Astrocyte (in vitro differentiated cells and primary cell): ENCODE measurements around the gene SNAPC1. TPM values are rescaled to one million over a fixed set of nuclear protein-coding genes. Genes with fewer than 3 reads are reported as not detected.

Experiments
- DNase-seq: peaks from one replicate; pipeline ENCODE4 v3.0.0-alpha.2; 2010; ENCODE audit warnings: low read depth
- FAIRE-seq: peaks from 2 replicates; lab custom pipeline; 2011; peaks lifted over from hg19 to GRCh38; lab: Jason Lieb, UNC
- H2AFZ ChIP-seq: 2 replicates; pipeline ENCODE4 v1.6.0; 2012; ENCODE audit warnings: low read depth, low read length, inconsistent platforms
- H3K27ac ChIP-seq: 2 replicates; pipeline ENCODE4 v1.5.1; 2011; ENCODE audit warnings: low read depth, low read length, inconsistent platforms
- H3K27me3 ChIP-seq: 2 replicates; pipeline ENCODE4 v1.6.0; 2011; ENCODE audit warnings: low read length, inconsistent platforms; ENCODE audit not compliant: insufficient read depth
- H3K36me3 ChIP-seq: 2 replicates; pipeline ENCODE4 v1.5.1; 2011; ENCODE audit warnings: low read length, inconsistent platforms; ENCODE audit not compliant: insufficient read depth
- H3K4me1 ChIP-seq: 2 replicates; pipeline ENCODE4 v1.5.1; 2011; ENCODE audit warnings: low read length, inconsistent platforms; ENCODE audit not compliant: insufficient read depth
- H3K4me2 ChIP-seq: 2 replicates; pipeline ENCODE4 v1.6.0; 2012; ENCODE audit warnings: low read length, inconsistent platforms
- H3K4me3 ChIP-seq: 2 replicates; pipeline ENCODE4 v1.5.1; 2011; ENCODE audit warnings: low read depth, mild to moderate bottlenecking, low read length, inconsistent platforms; ENCODE audit not compliant: insufficient read depth
- H3K79me2 ChIP-seq: 2 replicates; pipeline ENCODE4 v1.6.0; 2012; ENCODE audit warnings: mild to moderate bottlenecking, low read length, inconsistent platforms; ENCODE audit not compliant: insufficient read depth
- H3K9ac ChIP-seq: 2 replicates; pipeline ENCODE4 v1.6.0; 2012; ENCODE audit warnings: mild to moderate bottlenecking, low read length, inconsistent platforms
- H3K9me3 ChIP-seq: 2 replicates; pipeline ENCODE4 v1.5.1; 2012; ENCODE audit warnings: low read depth, mild to moderate bottlenecking, low read length, inconsistent platforms; ENCODE audit not compliant: insufficient read depth
- H4K20me1 ChIP-seq: 2 replicates; pipeline ENCODE4 v1.6.0; 2012; ENCODE audit warnings: low read length, inconsistent platforms; ENCODE audit not compliant: insufficient read depth
- H3K27ac Mint-ChIP-seq: one replicate; pipeline ENCODE4 v1.8.0; 2021; ENCODE audit warnings: mild to moderate bottlenecking, mixed read lengths; ENCODE audit not compliant: unreplicated experiment
- H3K27me3 Mint-ChIP-seq: one replicate; pipeline ENCODE4 v1.8.0; 2021; ENCODE audit warnings: low read depth, mixed read lengths; ENCODE audit not compliant: unreplicated experiment
- H3K36me3 Mint-ChIP-seq: one replicate; pipeline ENCODE4 v1.8.0; 2021; ENCODE audit warnings: low read depth, mixed read lengths; ENCODE audit not compliant: unreplicated experiment
- H3K4me1 Mint-ChIP-seq: one replicate; pipeline ENCODE4 v1.8.0; 2021; ENCODE audit warnings: low read depth, mixed read lengths; ENCODE audit not compliant: unreplicated experiment
- H3K4me3 Mint-ChIP-seq: one replicate; pipeline ENCODE4 v1.8.0; 2021; ENCODE audit warnings: mild to moderate bottlenecking, moderate library complexity, mixed read lengths; ENCODE audit not compliant: unreplicated experiment
- H3K9me3 Mint-ChIP-seq: one replicate; pipeline ENCODE4 v1.8.0; 2021; ENCODE audit warnings: mild to moderate bottlenecking, mixed read lengths; ENCODE audit not compliant: unreplicated experiment
- EZH2 ChIP-seq: IDR thresholded peaks from 2 replicates; pipeline ENCODE4 v1.6.1; 2012; ENCODE audit warnings: mild to moderate bottlenecking, low read length, inconsistent platforms; ENCODE audit not compliant: insufficient read depth
- total RNA-seq: library from RNA; stranded (reverse); gene quantifications from 2 replicates; pipeline ENCODE4 v1.2.1, GENCODE V29; 2021
- TF ChIP-seq, protein P1 (sequence below): IDR thresholded peaks from 2 replicates; pipeline ENCODE4 v1.5.1; 2011; ENCODE audit warnings: low read depth, mild to moderate bottlenecking, inconsistent platforms, low read length, moderate library complexity; ENCODE audit not compliant: insufficient read depth

Gene SNAPC1
- total RNA-seq, 1 donor from 2014 or later = 14.1 TPM

DNA sequence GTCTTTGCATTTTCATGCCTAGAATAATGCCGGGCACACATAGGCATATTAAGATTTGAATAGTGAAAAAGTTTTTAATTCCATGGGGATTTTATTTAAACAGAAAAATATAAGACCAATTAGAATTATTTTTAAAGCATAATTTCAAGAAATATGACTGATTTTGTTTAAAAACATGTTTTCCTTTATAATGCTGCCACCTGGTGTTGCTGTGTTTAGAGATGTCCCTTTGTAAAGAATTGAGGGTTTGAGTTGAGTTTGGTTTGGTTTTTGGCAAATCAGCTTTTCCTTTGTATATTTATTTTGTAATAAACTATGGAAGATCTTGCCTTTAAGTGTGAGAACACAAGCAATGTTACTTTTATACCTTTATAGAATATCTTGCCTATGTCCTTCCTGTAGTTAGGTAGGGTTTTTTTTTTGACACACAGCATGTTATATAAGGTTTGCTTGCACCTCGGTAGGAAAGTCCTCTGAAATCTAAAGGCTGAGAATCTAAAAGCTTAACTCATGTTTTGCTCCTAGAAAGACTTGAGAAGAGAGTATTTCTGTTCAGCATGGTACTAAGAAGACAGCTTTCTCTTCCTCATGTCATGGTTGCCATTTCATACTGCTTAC is 31.4 kb upstream of the SNAPC1 start:
- Histone ChIP-seq H3K4me2 (no peak overlapping the region), H3K4me3 (no peak overlapping the region), H3K9me3 (no peaks in the 10 kb centered on the region), H2AFZ (no peak overlapping the region), H3K9ac (no peak overlapping the region), H3K36me3 (peaks cover 81% of the 10 kb centered on the region), H3K4me1 (no peaks in the 10 kb centered on the region), H3K27me3 (no peaks in the 10 kb centered on the region), H3K79me2 (peaks cover 90% of the 10 kb centered on the region), H3K27ac (no peak overlapping the region), H4K20me1 (peaks cover 52% of the 10 kb centered on the region)
- Mint-ChIP-seq H3K9me3 (no peaks in the 10 kb centered on the region), H3K27ac (no peak overlapping the region), H3K36me3 (peaks cover 11% of the 10 kb centered on the region), H3K27me3 (no peaks in the 10 kb centered on the region), H3K4me1 (peaks cover 30% of the 10 kb centered on the region), H3K4me3 (no peak overlapping the region)
- no peak for FAIRE-seq
- no peak for DNase-seq
- TF ChIP-seq, protein P1, sequence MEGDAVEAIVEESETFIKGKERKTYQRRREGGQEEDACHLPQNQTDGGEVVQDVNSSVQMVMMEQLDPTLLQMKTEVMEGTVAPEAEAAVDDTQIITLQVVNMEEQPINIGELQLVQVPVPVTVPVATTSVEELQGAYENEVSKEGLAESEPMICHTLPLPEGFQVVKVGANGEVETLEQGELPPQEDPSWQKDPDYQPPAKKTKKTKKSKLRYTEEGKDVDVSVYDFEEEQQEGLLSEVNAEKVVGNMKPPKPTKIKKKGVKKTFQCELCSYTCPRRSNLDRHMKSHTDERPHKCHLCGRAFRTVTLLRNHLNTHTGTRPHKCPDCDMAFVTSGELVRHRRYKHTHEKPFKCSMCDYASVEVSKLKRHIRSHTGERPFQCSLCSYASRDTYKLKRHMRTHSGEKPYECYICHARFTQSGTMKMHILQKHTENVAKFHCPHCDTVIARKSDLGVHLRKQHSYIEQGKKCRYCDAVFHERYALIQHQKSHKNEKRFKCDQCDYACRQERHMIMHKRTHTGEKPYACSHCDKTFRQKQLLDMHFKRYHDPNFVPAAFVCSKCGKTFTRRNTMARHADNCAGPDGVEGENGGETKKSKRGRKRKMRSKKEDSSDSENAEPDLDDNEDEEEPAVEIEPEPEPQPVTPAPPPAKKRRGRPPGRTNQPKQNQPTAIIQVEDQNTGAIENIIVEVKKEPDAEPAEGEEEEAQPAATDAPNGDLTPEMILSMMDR = peak; percentile 23
- no peak for TF ChIP-seq EZH2

DNA sequence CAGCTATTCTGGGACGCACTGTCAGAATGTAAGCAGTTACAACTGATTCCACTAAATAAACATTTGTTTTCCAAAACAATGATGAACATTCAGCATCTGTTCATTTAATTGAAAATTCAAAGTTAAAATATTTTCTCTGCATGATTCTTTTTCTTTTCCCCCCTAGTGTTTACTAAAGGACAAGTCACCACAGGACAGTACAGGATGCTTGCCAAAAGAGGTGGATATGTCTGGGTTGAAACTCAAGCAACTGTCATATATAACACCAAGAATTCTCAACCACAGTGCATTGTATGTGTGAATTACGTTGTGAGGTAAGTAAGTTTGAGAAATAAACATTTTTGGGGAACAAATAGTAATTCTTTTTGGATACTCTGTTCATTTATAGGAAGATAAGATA is 28.2 kb upstream of the SNAPC1 start:
- Histone ChIP-seq H3K27me3 (no peaks in the 10 kb centered on the region), H3K79me2 (peaks cover 83% of the 10 kb centered on the region), H3K4me2 (no peak overlapping the region), H3K27ac (no peak overlapping the region), H2AFZ (no peak overlapping the region), H4K20me1 (peaks cover 48% of the 10 kb centered on the region), H3K4me3 (no peak overlapping the region), H3K4me1 (no peaks in the 10 kb centered on the region), H3K9me3 (no peaks in the 10 kb centered on the region), H3K36me3 (peaks cover 80% of the 10 kb centered on the region), H3K9ac (no peak overlapping the region)
- DNase-seq (no peak), FAIRE-seq (no peak)
- Mint-ChIP-seq H3K27ac (no peak overlapping the region), H3K36me3 (peaks cover 12% of the 10 kb centered on the region), H3K4me3 (no peak overlapping the region), H3K9me3 (no peaks in the 10 kb centered on the region), H3K27me3 (no peaks in the 10 kb centered on the region), H3K4me1 (peaks cover 19% of the 10 kb centered on the region)
- TF ChIP-seq, protein P1 = no peak
- no peak for TF ChIP-seq EZH2

DNA sequence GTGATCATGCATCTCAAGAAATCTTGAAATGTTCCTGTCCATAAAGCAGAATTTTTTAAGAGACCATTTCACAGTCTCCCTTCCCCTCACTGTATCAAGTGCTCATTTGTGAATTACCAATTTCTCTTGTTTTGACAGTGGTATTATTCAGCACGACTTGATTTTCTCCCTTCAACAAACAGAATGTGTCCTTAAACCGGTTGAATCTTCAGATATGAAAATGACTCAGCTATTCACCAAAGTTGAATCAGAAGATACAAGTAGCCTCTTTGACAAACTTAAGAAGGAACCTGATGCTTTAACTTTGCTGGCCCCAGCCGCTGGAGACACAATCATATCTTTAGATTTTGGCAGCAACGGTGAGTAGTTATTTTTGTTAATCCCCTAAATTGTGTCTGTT is 25.5 kb upstream of the SNAPC1 start:
- Mint-ChIP-seq H3K27me3 (no peaks in the 10 kb centered on the region), H3K36me3 (peaks cover 20% of the 10 kb centered on the region), H3K27ac (peak overlapping the region; percentile 9), H3K9me3 (no peaks in the 10 kb centered on the region), H3K4me3 (no peak overlapping the region), H3K4me1 (peaks cover 6% of the 10 kb centered on the region)
- Histone ChIP-seq H4K20me1 (peaks cover 45% of the 10 kb centered on the region), H3K4me3 (no peak overlapping the region), H3K9me3 (no peaks in the 10 kb centered on the region), H3K4me1 (no peaks in the 10 kb centered on the region), H3K36me3 (peaks cover 75% of the 10 kb centered on the region), H3K27me3 (no peaks in the 10 kb centered on the region), H3K79me2 (peaks cover 75% of the 10 kb centered on the region), H3K9ac (no peak overlapping the region), H3K27ac (no peak overlapping the region), H3K4me2 (no peak overlapping the region), H2AFZ (no peak overlapping the region)
- no peak for TF ChIP-seq EZH2
- TF ChIP-seq, protein P1 = no peak
- DNase-seq (no peak), FAIRE-seq (no peak)
